Measurements from ENCODE around the gene OSER1.
A peak's percentile ranks its signal among the peaks of the same experiment; 100 is the strongest.

DNA sequence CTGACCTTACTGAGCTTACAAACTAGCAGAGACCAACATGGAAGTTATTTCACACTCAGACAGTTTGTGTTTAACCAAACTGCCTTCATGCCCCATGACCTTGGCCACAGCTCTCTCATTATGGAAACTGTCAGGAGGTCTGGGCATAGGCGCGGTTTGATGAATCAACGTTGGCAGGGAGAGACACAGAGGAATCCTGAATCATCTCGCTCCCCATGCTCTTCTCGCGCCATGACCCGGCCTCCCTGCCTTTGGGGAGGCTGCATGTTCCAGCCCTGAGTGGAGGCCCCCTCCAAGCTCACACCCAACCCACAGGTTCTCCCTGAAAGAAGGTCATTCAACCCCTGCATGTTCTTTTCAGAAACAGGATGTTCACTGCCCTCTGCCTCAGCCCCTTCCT is 20.6 kb upstream of the OSER1 start:
- TF ChIP-seq CTCF (IDR thresholded peaks at IDR 0.05) (peak in 1 of 3 donors; percentile 12), POLR2A (IDR thresholded peaks at IDR 0.05) (no peak)

All from lower leg skin (tissue), 3 donors.